Stimulated activated CD8-positive, alpha-beta memory T cell treated with anti-CD3 and anti-CD28 coated beads, Interleukin-7, amount 100 ng/mL, for 4 hours (primary cell): Measurements from ENCODE around the gene TTC12.
"Not testable (repeated sequence)": the region's sequence is repeated elsewhere in the genome, so short reads cannot be mapped to it uniquely, and the experiment has no call there.

Experiments
- DNase-seq, 2 donors: peaks; one replicate each; pipeline ENCODE4 v3.0.0-alpha.2; 2020; ENCODE audit warnings: low read depth in 2 of 2

Gene TTC12

GRCh38 chr11:113286509-113287497 is 27.6 kb upstream of the TTC12 start:
- DNase-seq = no peak

- DNase-seq = no peak
Measured at GRCh38 chr11:113287801-113288200, 26.6 kb upstream of the TTC12 start.

- DNase-seq = no peak
Measured at GRCh38 chr11:113288286-113288863, 26.0 kb upstream of the TTC12 start.

GRCh38 chr11:113289431-113290187 is 24.8 kb upstream of the TTC12 start:
- DNase-seq = peak; percentile 24 to 42

- DNase-seq = no peak
Measured at GRCh38 chr11:113293936-113294335, 20.4 kb upstream of the TTC12 start.

- DNase-seq = no peak
Measured at GRCh38 chr11:113295993-113296392, 18.4 kb upstream of the TTC12 start.

- DNase-seq = no peak
Measured at GRCh38 chr11:113296447-113297205, 17.8 kb upstream of the TTC12 start.

- not testable (repeated sequence) for DNase-seq
Measured at GRCh38 chr11:113298496-113298895, 15.9 kb upstream of the TTC12 start.

GRCh38 chr11:113304916-113305315 is 9.5 kb upstream of the TTC12 start:
- DNase-seq = no peak

- DNase-seq = peak; percentile 13 to 45
Measured at GRCh38 chr11:113305440-113306336, 8.7 kb upstream of the TTC12 start.

GRCh38 chr11:113308601-113309000 is 5.8 kb upstream of the TTC12 start:
- no peak for DNase-seq

- DNase-seq = no peak
Measured at GRCh38 chr11:113311536-113311935, 2.8 kb upstream of the TTC12 start.

- DNase-seq = no peak
Measured at GRCh38 chr11:113313601-113314000, 782 bp upstream of the TTC12 start.

- no peak for DNase-seq
Measured at GRCh38 chr11:113314065-113314388, 356 bp upstream of the TTC12 start.

- no peak for DNase-seq
Measured at GRCh38 chr11:113315811-113316210, 1.4 kb downstream of the TTC12 start.

GRCh38 chr11:113316256-113316655 is 1.9 kb downstream of the TTC12 start:
- no peak for DNase-seq

GRCh38 chr11:113317339-113317738 is 3.0 kb downstream of the TTC12 start:
- DNase-seq = no peak

- DNase-seq = no peak
Measured at GRCh38 chr11:113319085-113319484, 4.7 kb downstream of the TTC12 start.

- DNase-seq = no peak
Measured at GRCh38 chr11:113322158-113322557, 7.8 kb downstream of the TTC12 start.

GRCh38 chr11:113324250-113324649 is 9.9 kb downstream of the TTC12 start:
- DNase-seq = no peak

- DNase-seq = no peak
Measured at GRCh38 chr11:113329725-113330124, 15.3 kb downstream of the TTC12 start.
